NCI-H2029 (cell line): ENCODE measurements around the gene CCDC85A.
"Not testable (repeated sequence)": the region's sequence is repeated elsewhere in the genome, so short reads cannot be mapped to it uniquely, and the experiment has no call there.

Experiments used
- DNase-seq: peaks from one replicate; lab custom pipeline; 2025; lab: John Stamatoyannopoulos, UW

CCDC85A gene

DNA sequence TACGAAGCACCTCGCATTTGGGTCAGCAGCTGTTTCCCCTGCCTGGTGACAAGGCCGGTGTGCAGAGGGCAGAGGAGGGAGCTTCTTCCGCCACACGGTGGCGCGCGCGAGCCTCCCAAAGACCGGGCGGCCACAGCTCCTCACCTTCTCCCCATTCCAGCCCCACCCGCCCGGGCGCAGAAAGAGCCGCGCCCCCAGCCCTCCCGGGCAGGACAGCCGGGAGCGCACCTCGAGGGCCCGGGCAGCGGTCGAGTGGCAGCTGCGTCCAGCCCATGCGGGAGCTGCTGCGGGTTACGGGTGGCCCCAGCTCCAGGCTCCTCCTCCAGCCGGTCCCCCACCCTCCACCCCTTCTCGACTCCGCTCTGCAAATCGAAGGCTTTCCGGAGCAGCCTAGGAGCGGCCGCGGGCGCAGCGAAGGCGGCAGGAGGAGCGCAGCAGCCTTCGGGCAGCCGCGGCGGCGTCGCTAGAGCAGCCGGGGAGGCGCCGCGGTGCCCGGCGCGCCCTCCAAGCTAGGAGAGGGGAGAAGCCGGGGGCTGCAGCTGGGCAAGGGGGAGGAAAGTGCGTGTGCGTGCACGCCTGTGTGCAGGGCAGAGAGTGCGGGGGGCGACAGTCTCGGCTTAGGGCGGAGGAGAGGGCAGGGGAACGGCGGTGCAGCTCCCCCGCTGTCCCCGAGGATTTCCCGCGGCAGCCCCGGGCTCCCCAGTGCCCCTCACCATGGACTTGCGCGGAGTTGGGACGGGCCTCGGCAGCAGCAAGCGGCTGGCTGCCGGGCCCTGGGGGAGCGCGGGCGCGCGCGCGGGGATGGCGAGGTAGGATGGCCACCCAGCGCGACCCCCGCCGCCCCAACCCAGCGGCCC, at the start of gene CCDC85A:
TSS of gene CCDC85A (plus strand) at position 348 of the 857 bp plus-strand sequence. CDS start 635 bp downstream, outside the sequence.
- peak; percentile 82 for DNase-seq

DNA sequence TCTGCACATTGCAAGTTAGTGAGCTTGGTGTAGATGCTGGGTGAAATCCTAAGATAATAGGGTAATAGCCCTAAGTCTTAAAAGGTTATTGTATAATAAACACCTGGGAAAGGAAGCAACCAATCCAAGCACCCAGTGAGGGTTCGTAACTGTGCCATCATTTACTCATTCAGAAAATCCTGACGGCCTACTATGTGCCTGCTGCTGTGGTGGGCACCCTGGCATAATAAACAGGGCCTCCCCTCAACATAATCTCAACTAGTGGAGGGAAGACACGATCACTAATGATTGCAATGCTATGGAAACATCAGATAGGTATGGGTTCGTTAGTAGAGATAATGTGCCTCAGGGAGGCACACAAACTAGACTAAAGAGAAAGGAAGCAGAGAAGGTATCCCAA, 48.9 kb upstream of the CCDC85A start:
- DNase-seq, result no peak

DNA sequence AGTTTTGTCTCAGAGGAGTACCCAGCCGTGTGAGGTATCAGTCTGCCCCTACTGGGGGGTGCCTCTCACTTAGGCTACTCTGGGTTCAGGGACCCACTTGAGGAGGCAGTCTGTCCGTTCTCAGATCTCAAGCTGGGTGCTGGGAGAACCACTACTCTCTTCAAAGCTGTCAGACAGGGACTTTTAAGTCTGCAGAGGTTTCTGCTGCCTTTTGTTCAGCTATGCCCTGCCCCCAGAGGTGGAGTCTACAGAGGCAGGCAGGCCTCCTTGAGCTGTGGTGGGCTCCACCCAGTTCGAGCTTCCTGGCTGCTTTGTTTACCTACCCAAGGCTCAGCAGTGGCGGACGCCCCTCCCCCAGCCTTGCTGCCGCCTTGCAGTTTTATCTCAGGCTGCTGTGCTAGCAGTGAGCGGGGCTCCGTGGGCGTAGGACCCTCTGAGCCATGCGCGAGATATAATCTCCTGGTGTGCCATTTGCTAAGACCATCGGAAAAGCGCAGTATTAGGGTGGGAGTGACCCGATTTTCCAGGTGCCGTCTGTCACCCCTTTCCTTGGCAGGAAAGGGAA, 41.2 kb upstream of the CCDC85A start:
- not testable (repeated sequence) for DNase-seq

GRCh38 chr2:56147907-56148306, 35.9 kb upstream of the CCDC85A start:
- no peak for DNase-seq

- DNase-seq, result no peak
Measured at GRCh38 chr2:56148825-56149224, 35.0 kb upstream of the CCDC85A start.

DNA sequence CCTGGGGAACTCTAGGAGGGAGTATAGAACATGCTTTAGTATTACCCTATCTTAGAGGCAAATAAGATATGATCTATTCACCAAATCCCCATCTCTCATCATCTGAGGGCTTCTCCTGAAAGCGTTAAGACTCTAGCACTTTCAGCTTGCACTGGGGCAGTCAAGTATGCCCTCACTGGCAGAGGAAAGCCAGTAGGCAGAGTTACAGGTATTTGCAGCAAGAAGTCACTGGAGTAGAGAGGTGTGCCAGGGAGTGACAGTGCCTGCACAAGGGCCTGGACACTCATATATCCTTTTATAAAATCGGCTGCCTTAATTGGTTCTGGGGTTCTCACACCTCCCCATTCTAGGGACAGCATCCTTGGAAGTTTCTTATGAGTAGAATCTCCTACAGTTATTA, 31.9 kb upstream of the CCDC85A start:
- DNase-seq, result no peak

DNA sequence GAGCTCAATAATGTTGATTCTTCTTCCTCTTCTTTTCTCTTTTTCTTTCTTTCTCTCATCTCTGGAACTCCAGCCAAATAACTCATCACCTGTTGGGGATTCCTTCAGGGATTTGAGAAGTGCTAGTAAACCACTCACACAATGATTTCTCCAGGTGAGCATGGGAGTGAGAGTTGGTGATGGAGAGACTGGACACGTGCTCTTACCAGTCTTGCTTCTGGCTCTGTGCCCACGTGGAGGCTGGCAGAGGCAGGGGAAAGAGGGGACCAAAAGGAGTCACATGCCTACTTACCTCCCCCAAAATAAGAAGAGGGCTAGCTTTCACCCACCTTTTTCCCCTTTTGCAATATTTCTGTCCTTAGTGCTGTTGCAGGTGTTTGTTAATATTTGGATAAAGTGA, 28.6 kb upstream of the CCDC85A start:
- no peak for DNase-seq

DNA sequence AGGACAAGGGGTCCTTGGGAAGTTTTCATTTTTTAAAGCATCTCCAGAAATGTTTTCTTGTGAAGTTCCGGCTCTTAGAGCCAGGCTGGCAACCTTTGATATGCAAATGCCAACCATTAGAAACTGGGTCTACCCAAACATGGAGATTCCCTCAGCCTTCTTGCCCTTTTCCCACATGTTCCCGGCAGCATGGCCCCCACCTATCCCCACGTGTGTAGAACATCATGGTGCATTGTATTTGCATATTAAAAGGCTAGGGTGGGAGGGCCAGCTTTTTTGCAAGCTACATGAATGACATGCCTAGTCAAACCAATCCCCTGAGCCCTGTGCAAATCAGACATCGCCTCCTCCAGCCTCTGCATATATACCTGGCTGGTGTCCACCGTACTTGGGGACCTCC, 23.9 kb upstream of the CCDC85A start:
- DNase-seq, result not testable (repeated sequence)

DNA sequence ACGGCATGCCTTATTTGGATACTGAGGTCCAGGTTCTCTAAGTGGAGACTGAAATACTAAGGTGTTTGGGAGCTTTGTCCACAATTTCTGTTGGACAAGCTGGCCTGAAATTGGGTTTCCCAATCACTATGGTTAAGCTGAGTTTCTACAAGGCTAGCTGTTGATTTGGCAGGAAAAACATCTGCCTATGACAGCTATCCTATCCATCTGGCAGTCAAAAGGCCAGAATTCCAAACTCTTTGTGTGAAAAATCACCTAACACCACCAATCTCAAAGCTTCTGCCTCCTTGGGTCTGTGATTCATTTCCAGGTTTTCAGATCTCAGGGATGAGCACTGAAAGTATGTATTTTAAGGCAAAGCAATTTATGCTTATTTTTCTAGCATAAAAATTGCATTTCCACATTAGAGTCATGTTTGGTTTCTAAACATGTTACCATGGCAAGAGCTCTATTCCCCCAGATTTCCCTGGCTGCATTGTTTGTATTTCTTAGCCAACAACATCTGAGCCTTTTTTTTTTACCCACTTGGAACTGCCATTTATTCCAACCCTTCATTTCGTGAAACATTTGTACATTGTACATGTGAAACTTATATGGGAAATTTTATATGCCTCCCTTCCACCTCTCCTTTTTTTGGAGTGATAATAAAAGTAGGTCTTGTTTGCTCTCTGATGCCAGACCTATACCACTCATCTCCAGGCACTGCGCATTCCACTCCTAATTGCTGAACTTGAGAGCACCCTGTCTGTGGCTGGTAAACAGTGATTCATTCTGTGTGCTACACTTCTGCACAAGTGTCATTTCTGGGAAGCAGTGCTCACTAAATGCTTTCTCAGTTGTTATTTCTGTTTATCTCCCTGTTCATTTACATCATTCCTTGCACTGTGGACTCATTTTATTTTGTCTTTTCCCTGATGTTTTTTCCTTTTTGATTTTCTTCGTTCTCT, 15.9 kb upstream of the CCDC85A start:
- DNase-seq, result peak; percentile 71

- no peak for DNase-seq
Measured at GRCh38 chr2:56169521-56169920, 14.3 kb upstream of the CCDC85A start.

GRCh38 chr2:56170504-56170903, 13.3 kb upstream of the CCDC85A start:
- DNase-seq, result no peak

GRCh38 chr2:56170988-56171387, 12.8 kb upstream of the CCDC85A start:
- DNase-seq, result no peak

- DNase-seq, result no peak
Measured at GRCh38 chr2:56175779-56176178, 8.0 kb upstream of the CCDC85A start.

GRCh38 chr2:56177420-56178220, 6.2 kb upstream of the CCDC85A start:
- DNase-seq, result no peak

- DNase-seq, result no peak
Measured at GRCh38 chr2:56179931-56180330, 3.9 kb upstream of the CCDC85A start.

GRCh38 chr2:56182420-56182819, 1.4 kb upstream of the CCDC85A start:
- no peak for DNase-seq

GRCh38 chr2:56184500-56185011, 766 bp downstream of the CCDC85A start:
- DNase-seq, result no peak

DNA sequence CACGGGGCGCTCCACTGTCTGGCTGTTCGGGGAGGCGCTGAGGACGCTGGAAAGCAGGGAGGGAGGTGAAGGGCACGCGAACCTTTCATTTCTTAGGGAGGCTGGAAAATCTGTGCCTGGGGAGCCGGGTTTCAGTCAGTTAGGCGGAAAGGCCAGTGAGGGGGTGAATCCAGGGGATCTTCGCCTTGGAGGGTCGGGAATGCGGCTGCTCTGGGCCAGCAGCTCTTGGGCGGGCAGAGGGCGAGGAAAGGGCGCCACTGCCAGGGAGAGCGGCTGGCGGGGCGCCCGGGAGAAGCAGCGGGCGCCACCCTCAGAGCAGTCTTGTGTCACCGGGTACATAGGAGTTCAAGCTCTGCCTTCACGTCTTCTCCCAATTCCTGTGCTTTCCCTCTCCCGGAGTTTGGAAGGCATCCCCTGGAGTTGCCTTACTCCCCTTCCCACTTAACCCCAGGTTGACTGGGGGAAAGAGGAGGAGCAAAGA, 1.4 kb downstream of the CCDC85A start:
- no peak for DNase-seq

DNA sequence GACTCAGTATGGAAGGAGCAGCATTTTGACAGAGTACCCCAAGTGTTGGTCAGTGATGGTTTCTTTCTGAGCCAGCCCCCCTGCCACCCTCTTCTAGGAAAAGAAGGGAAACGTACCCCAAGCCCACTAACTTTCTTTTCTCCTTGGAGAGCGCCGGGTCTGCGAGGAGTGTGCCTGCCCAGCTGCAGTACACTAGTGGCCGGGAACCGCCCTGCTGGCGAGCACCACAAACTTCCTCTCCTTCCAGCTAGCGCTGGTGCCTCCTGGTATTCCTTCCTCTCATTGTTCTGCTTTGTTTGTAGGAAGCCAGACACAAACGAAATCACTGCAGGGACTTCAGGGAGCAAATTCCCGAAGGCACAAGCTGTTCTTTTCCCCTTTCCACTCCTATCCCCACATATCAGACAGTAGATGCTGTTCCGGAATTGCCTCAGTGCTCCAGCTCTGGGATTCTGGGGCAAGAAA, 1.8 kb downstream of the CCDC85A start:
- no peak for DNase-seq

DNA sequence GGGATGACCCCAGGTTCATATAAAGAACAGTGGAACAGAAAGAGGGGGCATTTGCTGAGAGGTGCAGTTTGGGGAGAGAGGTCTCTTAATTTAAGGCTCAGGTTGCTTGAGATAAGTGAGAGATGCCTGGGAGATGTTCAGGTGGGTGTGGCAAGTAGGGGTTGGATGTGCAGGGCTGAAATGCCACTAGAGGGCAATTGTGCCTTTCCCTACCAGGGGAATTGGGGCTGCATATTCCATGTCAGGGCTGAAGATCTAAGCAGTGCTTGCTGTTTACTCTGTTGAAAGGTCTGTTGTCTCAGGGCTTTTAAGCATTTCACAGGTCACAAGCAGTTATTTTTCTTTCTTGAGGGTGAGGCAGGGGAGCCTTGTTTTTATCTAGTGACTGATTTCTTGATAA, 7.8 kb downstream of the CCDC85A start:
- DNase-seq, result peak; percentile 12

DNA sequence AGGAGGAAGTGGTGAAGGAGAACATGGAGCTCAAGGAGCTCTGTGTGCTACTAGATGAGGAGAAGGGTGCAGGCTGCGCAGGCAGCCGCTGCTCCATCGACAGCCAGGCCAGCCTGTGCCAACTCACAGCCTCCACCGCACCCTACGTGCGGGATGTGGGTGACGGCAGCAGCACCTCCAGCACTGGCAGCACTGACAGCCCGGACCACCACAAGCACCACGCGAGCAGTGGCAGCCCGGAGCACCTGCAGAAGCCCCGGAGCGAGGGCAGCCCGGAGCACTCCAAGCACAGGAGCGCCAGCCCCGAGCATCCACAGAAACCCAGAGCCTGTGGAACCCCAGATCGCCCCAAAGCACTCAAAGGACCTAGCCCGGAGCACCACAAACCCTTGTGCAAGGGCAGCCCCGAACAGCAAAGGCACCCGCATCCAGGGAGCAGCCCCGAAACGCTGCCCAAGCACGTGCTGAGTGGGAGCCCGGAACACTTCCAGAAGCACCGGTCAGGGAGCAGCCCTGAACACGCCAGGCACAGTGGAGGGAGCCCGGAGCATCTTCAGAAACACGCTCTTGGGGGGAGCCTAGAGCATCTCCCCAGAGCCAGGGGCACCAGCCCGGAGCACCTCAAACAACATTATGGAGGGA, 9.0 kb downstream of the CCDC85A start:
- DNase-seq, result no peak
